ENCODE results near the gene TSPO.

GRCh38 chr22:43174941-43175531 lies 23.7 kb downstream of the TSPO start:
- no peak for TF ChIP-seq SP1 (IDR thresholded peaks at IDR 0.05)
- TF ChIP-seq SUZ12 (IDR thresholded peaks at IDR 0.05): no peak
- TF ChIP-seq FOXA1 (IDR thresholded peaks at IDR 0.05): no peak
- no peak for TF ChIP-seq FOXM1 (IDR thresholded peaks at IDR 0.05; ENCODE audit: borderline replicate concordance)
- TF ChIP-seq LEF1 (IDR thresholded peaks at IDR 0.05; ENCODE audit: borderline replicate concordance): no peak
- TF ChIP-seq L3MBTL2 (conservative IDR thresholded peaks at IDR 0.05): no peak
